GM18858 (cell line): Measurements from ENCODE around the gene DNAJC5G.
"Not testable (repeated sequence)": the region's sequence is repeated elsewhere in the genome, so short reads cannot be mapped to it uniquely, and the experiment has no call there.

ENCODE experiments used
- ATAC-seq: cut with Tn5 transposase; IDR thresholded peaks from one replicate; pipeline ENCODE4 v1.9.1; 2021; ENCODE audit not compliant: unreplicated experiment

The DNAJC5G gene

DNA sequence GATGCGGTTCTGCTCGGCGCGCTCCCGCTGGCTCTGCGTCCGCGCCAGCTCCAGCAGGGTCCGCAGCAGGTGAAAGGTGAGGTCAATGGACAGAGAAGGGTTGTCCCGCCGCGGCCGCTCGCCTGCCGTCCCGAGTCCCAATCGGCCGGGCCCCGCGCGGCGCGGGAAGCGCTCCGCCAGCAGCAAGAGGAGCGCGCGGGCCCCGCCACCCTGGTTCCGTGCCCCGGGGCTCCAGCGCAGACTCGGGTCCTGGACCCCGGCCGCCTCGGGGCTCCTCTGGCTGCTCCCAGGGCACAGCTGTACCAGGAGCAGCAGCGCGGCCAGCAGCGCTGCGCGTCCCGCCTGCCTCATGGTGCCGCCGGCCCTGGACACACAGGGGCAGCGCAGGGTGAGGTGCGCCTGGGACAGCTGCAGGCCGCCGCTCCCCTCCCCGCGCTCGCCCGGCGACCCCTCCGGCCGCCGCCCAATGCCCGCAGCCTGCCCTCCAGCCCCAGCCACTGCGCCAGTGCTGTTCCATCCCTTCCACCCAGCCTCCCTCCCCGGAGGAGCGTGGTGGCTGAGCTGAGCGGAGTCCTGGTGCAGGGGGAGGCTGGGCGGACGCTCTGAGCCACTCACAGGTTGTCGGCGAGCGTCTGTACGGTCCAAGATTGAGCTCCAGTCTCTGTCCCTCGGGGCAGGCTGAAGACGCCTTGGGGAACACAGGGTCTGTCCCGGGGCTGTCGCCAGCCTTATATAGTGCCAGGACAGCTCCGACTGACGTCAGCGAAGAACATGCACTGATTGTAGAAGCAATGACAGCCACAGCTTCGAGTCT is 32.5 kb downstream of the DNAJC5G start:
- ATAC-seq: no peak

DNA sequence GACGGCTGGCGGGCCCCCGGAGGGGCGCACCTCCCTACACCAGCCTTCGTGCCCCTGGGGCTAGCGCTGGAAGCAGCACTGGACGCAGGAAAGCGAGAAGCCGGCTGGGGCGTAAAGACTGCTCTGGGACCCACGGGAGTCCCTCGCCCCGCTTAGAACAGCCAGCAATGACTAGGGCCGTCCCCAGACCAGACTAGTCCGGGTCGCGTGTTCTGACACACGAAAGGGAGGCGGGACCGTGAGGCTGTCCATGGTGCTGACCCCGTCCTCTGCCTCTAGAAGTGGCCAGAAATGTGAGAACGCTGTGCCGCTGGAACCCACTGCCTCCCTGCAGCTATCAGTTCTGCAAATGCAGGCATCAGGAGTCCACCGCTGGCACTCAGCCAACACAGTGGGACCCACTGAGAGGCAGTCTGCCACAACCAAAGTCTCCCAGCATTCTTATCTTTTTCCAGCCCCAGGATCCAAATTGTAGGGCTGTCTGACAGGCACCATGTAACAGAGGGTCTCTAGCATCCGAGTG is 33.2 kb downstream of the DNAJC5G start, which contains the start of gene UCN:
TSS of gene UCN (minus strand) at position 87 of the 523 bp plus-strand sequence. CDS start 550 bp downstream, outside the sequence.
- no peak for ATAC-seq

- ATAC-seq: no peak
Observed at GRCh38 chr2:27309651-27310050, 34.4 kb downstream of the DNAJC5G start.

GRCh38 chr2:27312152-27312551 is 36.9 kb downstream of the DNAJC5G start:
- no peak for ATAC-seq

DNA sequence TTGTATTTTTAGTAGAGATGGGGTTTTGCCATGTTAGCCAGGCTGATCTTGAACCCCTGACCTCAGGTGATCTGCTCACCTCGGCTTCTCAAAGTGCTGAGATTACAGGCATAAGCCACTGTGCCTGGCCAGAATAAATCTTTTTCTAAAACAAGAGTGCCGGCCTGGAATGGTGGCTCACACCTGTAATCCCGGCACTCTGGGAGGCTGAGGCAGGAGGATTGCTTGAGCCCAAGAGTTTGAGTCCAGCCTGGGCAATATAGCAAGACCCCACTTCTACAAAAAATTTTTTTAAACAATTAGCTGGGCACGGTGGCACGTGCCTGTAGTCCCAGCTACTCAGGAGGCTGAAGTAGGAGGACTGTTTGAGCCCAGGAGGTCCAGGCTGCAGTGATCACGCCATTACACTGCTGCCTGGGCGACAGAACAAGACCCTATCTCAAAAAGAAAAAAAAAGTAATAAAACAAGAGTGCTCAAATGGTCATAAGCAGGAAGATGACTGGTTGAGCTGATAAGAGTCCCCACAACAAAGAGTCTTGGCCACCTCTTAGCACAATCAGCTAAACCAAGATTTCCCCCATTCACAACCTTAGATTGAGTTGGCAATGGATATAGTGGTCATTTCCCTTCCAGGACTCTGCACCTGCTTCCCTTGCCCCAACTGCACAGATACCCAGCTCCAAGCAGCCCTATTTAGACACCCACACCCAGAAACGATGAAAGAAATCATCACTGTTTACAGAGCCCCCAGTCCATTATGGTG is 38.8 kb downstream of the DNAJC5G start:
- ATAC-seq: no peak

- no peak for ATAC-seq
Observed at GRCh38 chr2:27314709-27315108, 39.5 kb downstream of the DNAJC5G start.

GRCh38 chr2:27315122-27315521 is 39.9 kb downstream of the DNAJC5G start:
- ATAC-seq: no peak

DNA sequence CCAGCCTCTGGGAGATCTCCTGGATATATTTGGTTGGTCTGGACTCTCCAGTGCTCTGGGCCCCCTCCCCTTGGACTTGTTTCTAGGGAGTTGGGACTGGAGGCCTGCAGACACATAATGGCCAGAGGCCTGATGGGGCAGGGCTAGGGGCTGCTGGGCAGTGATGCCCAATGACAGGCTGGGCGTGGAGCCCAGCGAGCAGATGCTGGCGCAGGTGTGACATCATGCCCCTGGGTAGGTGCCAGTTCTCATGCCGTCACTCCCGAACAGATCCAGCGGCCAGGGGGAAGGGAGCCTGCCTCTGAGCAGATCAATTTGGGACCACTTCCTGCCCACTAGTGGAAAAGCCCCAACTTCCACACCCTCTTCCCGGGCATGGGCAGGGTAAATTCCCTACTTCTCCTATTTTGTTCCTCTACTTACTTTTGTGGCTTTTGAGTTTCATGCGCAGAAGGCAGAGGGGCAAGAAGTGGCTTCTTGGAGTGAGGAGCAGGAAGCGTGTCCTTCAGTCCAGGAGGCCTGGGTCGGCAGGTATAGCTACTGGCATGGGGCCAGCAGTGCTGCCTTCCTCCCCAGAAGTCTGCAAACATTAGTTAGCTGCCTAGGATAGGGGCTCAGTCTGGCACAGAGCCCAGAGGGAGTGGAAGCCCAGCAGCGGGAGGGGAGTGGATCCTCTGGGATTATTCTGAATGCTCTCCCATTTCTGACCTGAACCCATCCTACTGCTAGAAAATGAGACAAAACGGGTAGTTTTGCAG is 41.6 kb downstream of the DNAJC5G start:
- no peak for ATAC-seq

- ATAC-seq: not testable (repeated sequence)
Observed at GRCh38 chr2:27319839-27320238, 44.6 kb downstream of the DNAJC5G start.

DNA sequence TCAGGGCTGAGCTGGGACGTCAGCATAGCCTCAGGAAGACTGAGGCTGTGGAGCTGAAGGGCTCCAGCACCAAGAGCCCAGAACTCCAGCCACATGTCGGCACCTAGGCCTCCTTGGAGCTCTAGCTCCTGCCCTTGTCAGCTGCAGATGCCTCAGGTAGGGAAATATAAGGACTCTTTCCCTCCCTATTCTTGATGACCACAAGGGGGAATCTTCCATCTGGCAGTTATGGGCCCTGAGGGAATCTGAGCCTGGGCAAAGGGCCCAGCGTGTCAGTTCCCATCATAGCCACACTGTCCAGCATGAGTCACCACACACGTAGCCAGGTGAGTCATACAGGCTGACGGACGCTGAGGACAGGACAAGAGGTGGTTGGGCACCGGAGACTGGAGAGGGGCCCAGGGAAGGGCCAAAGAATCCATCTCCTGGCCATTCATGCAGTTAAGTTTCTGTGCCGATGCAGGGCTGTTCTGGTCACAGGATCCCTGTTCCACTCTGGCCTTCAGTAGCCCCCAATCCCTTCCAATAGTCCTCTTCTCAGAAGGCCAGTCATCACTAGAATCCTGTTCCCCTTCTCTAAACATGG is 45.8 kb downstream of the DNAJC5G start:
- no peak for ATAC-seq

DNA sequence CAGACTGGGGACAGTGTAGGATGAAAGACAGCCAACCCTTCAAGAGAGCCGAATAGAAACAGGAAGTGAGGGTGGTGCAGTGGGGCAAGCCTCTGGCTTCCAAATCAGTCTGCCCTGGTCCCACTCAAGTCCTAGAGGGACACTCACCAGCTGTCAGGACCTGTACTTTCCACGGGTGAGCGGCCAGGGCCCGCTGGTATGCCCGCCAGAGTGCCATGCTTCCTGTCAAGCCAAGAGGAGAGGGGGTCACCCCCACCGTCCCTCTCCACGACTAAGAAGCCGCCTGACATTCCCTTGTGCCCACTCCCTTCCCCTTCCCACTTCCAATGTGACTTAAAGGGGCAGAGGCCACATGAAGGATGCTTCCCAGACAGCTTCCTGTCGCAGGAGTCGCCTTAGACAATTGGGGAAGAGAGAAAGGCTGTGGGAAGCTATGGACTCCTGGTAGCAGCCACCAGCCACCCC is 47.1 kb downstream of the DNAJC5G start:
- ATAC-seq: no peak

GRCh38 chr2:27322766-27323595 is 47.7 kb downstream of the DNAJC5G start, which contains the start of gene MPV17:
Gene MPV17, minus strand, starts transcription at chr2:27323097. Its CDS starts 580 bp downstream, at chr2:27322517.
- ATAC-seq: peak; percentile 69

GRCh38 chr2:27323596-27324285 is 48.5 kb downstream of the DNAJC5G start:
- no peak for ATAC-seq

DNA sequence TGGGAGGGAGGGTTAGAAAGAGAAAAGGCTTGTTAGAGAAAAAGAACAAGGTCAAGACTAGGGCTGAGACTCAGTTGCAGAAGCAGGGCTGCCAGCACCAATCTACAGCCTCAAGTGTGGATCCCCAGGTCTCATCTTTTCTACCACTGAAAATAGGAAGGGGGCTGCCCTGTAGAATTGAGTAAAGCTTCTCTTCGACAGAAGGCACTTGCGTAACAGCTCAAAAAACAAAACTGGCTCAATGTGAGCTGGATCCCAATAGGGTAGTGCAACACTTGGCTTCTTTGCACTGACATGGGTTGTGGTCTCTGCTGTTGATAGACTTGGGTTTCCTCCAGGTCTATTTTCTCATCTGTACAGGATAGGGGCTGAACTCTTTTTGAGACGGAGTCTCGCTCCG is 49.5 kb downstream of the DNAJC5G start:
- ATAC-seq: no peak
